OCI-LY3 (cell line): Measurements from ENCODE around the gene LEMD2.
A peak's percentile ranks its signal among the peaks of the same experiment; 100 is the strongest.

Source experiments
- H2AFZ ChIP-seq: fragments of 200-600, 300-600 bp; shearing (Covaris generic); 2 replicates; pipeline ENCODE4 v1.6.0; 2014; ENCODE audit warnings: antibody characterized with exemption, low read depth, low read length
- H3K27ac ChIP-seq: fragments of 200-600, 300-600 bp; sonication (generic); 2 replicates; pipeline ENCODE4 v1.5.1; 2014; ENCODE audit warnings: mild to moderate bottlenecking, low read length, moderate library complexity, mixed read lengths
- H3K27me3 ChIP-seq: fragments of 200-600, 300-600 bp; sonication (generic); 2 replicates; pipeline ENCODE4 v1.6.1; 2014; ENCODE audit warnings: low read depth, low read length, mixed read lengths
- H3K36me3 ChIP-seq: fragments of 200-600, 300-600 bp; sonication (generic); replicated peaks from 2 replicates; pipeline ENCODE3; 2014; ENCODE audit warnings: low read depth, low read length, mixed read lengths
- H3K4me1 ChIP-seq: fragments of 300-600, 200-600 bp; sonication (generic); 2 replicates; pipeline ENCODE4 v1.6.1; 2014; ENCODE audit warnings: low read length, mixed read lengths
- H3K4me2 ChIP-seq: fragments of 200-600, 300-600 bp; sonication (generic); 2 replicates; pipeline ENCODE4 v1.6.1; 2014; ENCODE audit warnings: low read length, mixed read lengths
- H3K4me3 ChIP-seq: fragments of 300-600, 200-600 bp; sonication (generic); 2 replicates; pipeline ENCODE4 v1.5.1; 2014; ENCODE audit warnings: antibody characterized with exemption, mild to moderate bottlenecking, low read length, moderate library complexity
- H3K79me2 ChIP-seq: fragments of 300-600, 200-600 bp; shearing (Covaris generic); 2 replicates; pipeline ENCODE4 v1.6.1; 2014; ENCODE audit warnings: mild to moderate bottlenecking, low read length, mixed read lengths
- H3K9ac ChIP-seq: fragments of 300-600, 200-600 bp; shearing (Covaris generic); 2 replicates; pipeline ENCODE4 v1.6.0; 2014; ENCODE audit warnings: mild to moderate bottlenecking, low read length, moderate library complexity
- H3K9me3 ChIP-seq: fragments of 200-600, 300-600 bp; shearing (Covaris generic); 2 replicates; pipeline ENCODE4 v1.6.1; 2014; ENCODE audit warnings: low read length, mixed read lengths; ENCODE audit not compliant: insufficient read depth
- H4K20me1 ChIP-seq: fragments of 200-600, 300-600 bp; sonication (generic); 2 replicates; pipeline ENCODE4 v1.6.1; 2016; ENCODE audit warnings: low read length, mixed read lengths; ENCODE audit not compliant: insufficient read depth
- EZH2phosphoT487 ChIP-seq: fragments of 200-600 bp; shearing (Covaris generic); IDR thresholded peaks from 2 replicates; pipeline ENCODE4 v1.6.1; 2018; ENCODE audit warnings: antibody characterized with exemption, mixed run types, low read depth
- TF ChIP-seq, protein P1 (sequence below): fragments of 200-600, 300-600 bp; sonication (generic); IDR thresholded peaks from 2 replicates; pipeline ENCODE4 v1.5.1; 2014; ENCODE audit warnings: antibody characterized with exemption, low read length, low read depth

The LEMD2 gene

DNA sequence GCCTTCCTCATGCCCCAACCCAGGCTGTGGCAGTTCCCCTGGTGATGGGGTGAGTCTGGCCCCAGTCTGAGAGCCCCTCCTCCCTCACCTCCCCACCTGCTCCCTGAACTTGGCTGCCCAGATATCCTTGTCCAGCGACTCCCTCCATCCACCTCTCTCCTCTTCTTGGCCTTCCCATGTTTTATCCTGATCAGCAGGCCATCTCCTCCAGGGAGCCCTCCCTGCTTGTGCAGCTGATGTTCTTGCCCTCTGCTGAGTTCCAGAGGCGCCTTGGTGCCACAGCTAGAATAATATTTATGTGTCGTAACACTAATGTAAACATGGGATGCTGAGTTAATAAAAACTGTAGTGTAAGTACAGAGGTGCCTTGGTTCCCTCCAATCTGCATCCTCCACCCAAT lies 31.8 kb downstream of the LEMD2 start:
- H3K36me3 ChIP-seq: no peaks in the 10 kb centered on the region
- H3K27ac ChIP-seq: no peak overlapping the region
- H2AFZ ChIP-seq: no peak overlapping the region
- H3K4me2 ChIP-seq: no peak overlapping the region
- H3K27me3 ChIP-seq: peaks cover 5% of the 10 kb centered on the region
- no peak overlapping the region for H3K9ac ChIP-seq
- H3K79me2 ChIP-seq: no peaks in the 10 kb centered on the region
- no peaks in the 10 kb centered on the region for H4K20me1 ChIP-seq
- peaks cover 12% of the 10 kb centered on the region for H3K4me1 ChIP-seq
- no peaks in the 10 kb centered on the region for H3K9me3 ChIP-seq
- TF ChIP-seq, protein P1, sequence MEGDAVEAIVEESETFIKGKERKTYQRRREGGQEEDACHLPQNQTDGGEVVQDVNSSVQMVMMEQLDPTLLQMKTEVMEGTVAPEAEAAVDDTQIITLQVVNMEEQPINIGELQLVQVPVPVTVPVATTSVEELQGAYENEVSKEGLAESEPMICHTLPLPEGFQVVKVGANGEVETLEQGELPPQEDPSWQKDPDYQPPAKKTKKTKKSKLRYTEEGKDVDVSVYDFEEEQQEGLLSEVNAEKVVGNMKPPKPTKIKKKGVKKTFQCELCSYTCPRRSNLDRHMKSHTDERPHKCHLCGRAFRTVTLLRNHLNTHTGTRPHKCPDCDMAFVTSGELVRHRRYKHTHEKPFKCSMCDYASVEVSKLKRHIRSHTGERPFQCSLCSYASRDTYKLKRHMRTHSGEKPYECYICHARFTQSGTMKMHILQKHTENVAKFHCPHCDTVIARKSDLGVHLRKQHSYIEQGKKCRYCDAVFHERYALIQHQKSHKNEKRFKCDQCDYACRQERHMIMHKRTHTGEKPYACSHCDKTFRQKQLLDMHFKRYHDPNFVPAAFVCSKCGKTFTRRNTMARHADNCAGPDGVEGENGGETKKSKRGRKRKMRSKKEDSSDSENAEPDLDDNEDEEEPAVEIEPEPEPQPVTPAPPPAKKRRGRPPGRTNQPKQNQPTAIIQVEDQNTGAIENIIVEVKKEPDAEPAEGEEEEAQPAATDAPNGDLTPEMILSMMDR: no peak
- TF ChIP-seq EZH2phosphoT487: no peak
- no peak overlapping the region for H3K4me3 ChIP-seq

DNA sequence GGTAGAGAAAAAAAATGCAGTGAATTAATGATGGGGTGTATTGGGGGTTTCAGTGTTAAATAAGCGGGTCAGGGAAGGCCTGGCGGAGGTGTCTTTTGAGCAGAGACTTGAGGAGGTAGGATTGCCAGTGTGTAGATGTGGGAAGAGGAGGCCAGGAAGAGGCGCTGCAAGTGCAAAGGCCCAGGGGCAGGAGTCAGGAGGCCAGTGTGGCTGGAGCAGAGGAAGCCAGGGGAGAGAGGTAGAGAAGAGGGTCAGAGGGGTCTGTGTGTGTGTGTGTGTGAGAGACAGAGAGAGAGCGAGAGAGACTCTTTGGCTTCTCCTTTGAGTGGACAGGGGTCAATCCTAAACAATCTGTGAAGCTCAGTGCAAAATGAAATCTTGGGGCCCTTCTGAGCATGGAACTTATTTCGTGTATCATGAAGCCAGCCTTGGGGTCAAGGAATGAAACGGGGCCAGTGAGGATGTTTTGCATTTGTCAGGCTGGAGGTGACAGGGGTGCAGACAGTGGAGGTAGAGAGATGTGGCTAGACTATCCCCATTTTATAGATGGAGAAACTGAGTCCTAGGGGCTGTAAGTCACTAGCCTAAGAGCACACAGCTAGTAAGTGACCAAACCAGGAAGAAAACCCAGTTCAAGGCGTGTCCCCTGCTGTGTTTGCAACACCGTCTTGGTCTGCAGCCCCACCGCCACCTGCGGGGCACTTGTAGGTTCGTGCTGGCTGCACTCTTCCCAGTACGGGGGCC lies 32.5 kb downstream of the LEMD2 start:
- H3K9me3 ChIP-seq: no peaks in the 10 kb centered on the region
- H3K4me2 ChIP-seq: no peak overlapping the region
- H3K79me2 ChIP-seq: no peaks in the 10 kb centered on the region
- H3K4me3 ChIP-seq: no peak overlapping the region
- H3K9ac ChIP-seq: no peak overlapping the region
- H3K27me3 ChIP-seq: peaks cover 5% of the 10 kb centered on the region
- H4K20me1 ChIP-seq: no peaks in the 10 kb centered on the region
- no peaks in the 10 kb centered on the region for H3K36me3 ChIP-seq
- no peak overlapping the region for H3K27ac ChIP-seq
- H3K4me1 ChIP-seq: peaks cover 12% of the 10 kb centered on the region
- no peak for TF ChIP-seq EZH2phosphoT487
- TF ChIP-seq, protein P1: no peak
- H2AFZ ChIP-seq: no peak overlapping the region

DNA sequence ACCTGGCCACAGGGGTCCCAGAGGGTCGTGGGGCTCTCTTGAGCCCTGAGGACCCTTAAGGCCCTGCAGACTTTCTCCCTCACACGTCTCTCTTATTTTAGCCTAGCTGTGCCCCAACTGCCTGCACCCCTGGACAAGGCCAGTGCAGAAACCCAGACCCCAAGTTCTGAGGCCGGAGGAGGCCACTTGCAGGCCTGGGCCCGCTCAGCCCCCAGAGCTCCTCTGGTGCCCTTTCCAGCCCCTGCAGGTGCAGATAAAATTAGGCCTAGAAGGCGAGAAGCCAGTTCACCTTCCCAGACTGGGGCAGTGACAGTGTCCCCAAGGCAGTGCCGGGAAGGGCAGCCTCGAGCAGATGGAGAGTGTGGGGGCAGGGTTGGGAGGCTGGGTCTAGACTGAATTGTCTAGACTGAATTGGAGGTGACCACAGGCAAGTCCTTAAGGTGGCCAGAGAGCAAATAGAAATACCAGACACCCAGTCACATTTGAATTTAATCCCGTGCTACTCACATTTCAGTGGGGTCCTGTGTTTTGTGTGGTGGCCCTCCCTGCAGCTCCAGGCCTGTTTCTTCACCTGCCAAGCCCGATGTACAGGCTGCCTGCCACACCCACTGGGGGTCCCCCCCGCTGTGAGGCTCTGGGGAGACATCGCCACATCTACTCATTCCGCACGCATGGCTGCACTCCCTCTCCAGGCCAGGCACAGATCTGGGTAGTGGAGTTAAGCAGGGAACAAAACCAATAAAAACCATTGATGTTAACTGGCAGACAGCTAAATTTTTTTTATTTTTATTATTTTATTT lies 33.7 kb downstream of the LEMD2 start:
- Histone ChIP-seq H4K20me1 (no peaks in the 10 kb centered on the region), H2AFZ (no peak overlapping the region), H3K9me3 (no peaks in the 10 kb centered on the region), H3K4me3 (no peak overlapping the region), H3K27me3 (peaks cover 5% of the 10 kb centered on the region), H3K9ac (no peak overlapping the region), H3K4me2 (0 out of 2 replicates have a peak overlapping the region, but pooled peaks have one; percentile 7), H3K36me3 (no peaks in the 10 kb centered on the region), H3K4me1 (peaks cover 12% of the 10 kb centered on the region), H3K79me2 (no peaks in the 10 kb centered on the region), H3K27ac (no peak overlapping the region)
- TF ChIP-seq, protein P1: no peak
- no peak for TF ChIP-seq EZH2phosphoT487

DNA sequence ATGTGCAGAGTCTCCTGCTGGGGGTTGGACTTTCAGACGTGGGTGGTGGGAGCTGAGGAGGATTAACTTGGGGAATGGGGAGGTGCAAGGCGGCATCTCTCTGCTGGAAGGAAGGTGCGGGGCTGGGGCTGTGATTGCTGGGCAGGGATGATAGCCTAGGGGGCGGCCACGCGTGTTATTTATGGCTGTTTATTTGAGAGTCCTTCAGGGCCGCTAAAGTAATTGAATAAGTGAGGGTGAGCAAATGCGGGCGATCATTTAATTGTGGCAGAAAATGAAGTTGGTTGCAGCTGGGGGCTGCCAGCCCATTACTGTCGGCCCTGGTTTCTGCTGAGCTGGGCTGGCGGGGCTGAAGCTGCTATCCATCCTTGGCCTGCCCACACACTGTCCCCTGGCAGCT lies 34.7 kb downstream of the LEMD2 start:
- H3K36me3 ChIP-seq: no peaks in the 10 kb centered on the region
- H3K9me3 ChIP-seq: no peaks in the 10 kb centered on the region
- H3K79me2 ChIP-seq: no peaks in the 10 kb centered on the region
- TF ChIP-seq, protein P1: no peak
- no peak for TF ChIP-seq EZH2phosphoT487
- peaks cover 12% of the 10 kb centered on the region for H3K4me1 ChIP-seq
- peaks cover 5% of the 10 kb centered on the region for H3K27me3 ChIP-seq
- H3K4me3 ChIP-seq: no peak overlapping the region
- no peak overlapping the region for H3K4me2 ChIP-seq
- H3K27ac ChIP-seq: no peak overlapping the region
- no peak overlapping the region for H3K9ac ChIP-seq
- no peak overlapping the region for H2AFZ ChIP-seq
- no peaks in the 10 kb centered on the region for H4K20me1 ChIP-seq
